Measurements from ENCODE around the gene CACNA1B.

DNA sequence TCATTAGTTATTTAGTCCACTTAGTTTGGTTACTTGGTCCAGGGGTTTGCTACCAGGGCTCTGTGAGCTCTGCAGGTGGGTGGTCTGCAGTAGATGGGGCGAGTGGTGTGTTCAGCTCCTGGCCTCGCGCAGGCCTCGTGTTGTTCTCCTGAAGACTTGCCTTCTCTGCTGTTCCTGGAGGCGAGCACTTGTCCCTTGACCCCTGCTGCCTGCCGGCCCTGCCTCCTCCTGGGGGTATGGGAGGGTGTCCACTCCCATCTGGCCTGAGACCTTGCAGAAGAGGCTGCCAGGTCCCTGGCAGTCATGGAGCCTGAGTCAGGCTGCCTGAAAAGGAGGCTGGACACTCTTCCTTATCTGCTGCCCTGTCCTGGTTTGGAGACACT, 137.0 kb downstream of the CACNA1B start:
- TF ChIP-seq, protein P1, sequence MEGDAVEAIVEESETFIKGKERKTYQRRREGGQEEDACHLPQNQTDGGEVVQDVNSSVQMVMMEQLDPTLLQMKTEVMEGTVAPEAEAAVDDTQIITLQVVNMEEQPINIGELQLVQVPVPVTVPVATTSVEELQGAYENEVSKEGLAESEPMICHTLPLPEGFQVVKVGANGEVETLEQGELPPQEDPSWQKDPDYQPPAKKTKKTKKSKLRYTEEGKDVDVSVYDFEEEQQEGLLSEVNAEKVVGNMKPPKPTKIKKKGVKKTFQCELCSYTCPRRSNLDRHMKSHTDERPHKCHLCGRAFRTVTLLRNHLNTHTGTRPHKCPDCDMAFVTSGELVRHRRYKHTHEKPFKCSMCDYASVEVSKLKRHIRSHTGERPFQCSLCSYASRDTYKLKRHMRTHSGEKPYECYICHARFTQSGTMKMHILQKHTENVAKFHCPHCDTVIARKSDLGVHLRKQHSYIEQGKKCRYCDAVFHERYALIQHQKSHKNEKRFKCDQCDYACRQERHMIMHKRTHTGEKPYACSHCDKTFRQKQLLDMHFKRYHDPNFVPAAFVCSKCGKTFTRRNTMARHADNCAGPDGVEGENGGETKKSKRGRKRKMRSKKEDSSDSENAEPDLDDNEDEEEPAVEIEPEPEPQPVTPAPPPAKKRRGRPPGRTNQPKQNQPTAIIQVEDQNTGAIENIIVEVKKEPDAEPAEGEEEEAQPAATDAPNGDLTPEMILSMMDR (IDR thresholded peaks at IDR 0.05): no peak
- TF ChIP-seq POLR2A (IDR thresholded peaks at IDR 0.05) (no peak), EP300 (IDR thresholded peaks at IDR 0.05) (no peak), POLR2AphosphoS5 (IDR thresholded peaks at IDR 0.05) (no peak)

Measured in upper lobe of left lung (tissue), 4 donors.